SU-DHL-6 (cell line): ENCODE results near the gene COL6A2.

Experiments used
- H2AFZ ChIP-seq: fragments of 200-600 bp; sonication (generic); 2 replicates; pipeline ENCODE4 v1.6.1; 2014; ENCODE audit warnings: low read depth, mild to moderate bottlenecking, moderate library complexity, mixed read lengths, antibody characterized with exemption, low read length; ENCODE audit not compliant: severe bottlenecking
- H3F3A ChIP-seq: fragments of 200-600 bp; shearing (Covaris generic); 2 replicates; pipeline ENCODE4 v1.6.0; 2016; ENCODE audit warnings: antibody characterized with exemption, mild to moderate bottlenecking; ENCODE audit not compliant: insufficient read depth
- H3K27ac ChIP-seq: fragments of 200-600 bp; sonication (generic); 2 replicates; pipeline ENCODE4 v1.5.1; 2016; ENCODE audit warnings: low read depth, mild to moderate bottlenecking, low read length, moderate library complexity, mixed read lengths
- H3K27me3 ChIP-seq: fragments of 200-600 bp; sonication (generic), shearing (Covaris generic); 2 replicates; pipeline ENCODE4 v1.6.0; 2014; ENCODE audit warnings: mild to moderate bottlenecking, low read length
- H3K36me3 ChIP-seq: fragments of 200-600 bp; sonication (generic); 2 replicates; pipeline ENCODE4 v1.6.1; 2014; ENCODE audit warnings: mild to moderate bottlenecking, low read length, mixed read lengths
- H3K4me2 ChIP-seq: fragments of 300-600, 200-600 bp; shearing (Covaris generic), sonication (generic); 2 replicates; pipeline ENCODE4 v1.6.0; 2014; ENCODE audit warnings: low read length, low read depth, mild to moderate bottlenecking; ENCODE audit not compliant: poor library complexity, severe bottlenecking
- H3K4me3 ChIP-seq: fragments of 200-600 bp; sonication (generic); 2 replicates; pipeline ENCODE4 v1.5.1; 2014; ENCODE audit warnings: antibody characterized with exemption, low read length, mild to moderate bottlenecking, mixed read lengths; ENCODE audit not compliant: insufficient read depth, poor library complexity, severe bottlenecking
- H3K79me2 ChIP-seq: fragments of 200-600 bp; sonication (generic); 2 replicates; pipeline ENCODE4 v1.6.1; 2014; ENCODE audit warnings: mild to moderate bottlenecking, low read length, moderate library complexity; ENCODE audit not compliant: insufficient read depth
- H3K9ac ChIP-seq: fragments of 200-600 bp; sonication (generic); 2 replicates; pipeline ENCODE4 v1.7.0; 2014; ENCODE audit warnings: mild to moderate bottlenecking, low read length
- H3K9me2 ChIP-seq: fragments of 200-600 bp; sonication (generic); replicated peaks from 2 replicates; pipeline ENCODE4 v1.6.1; 2014; ENCODE audit warnings: low read length; ENCODE audit not compliant: insufficient read depth
- H3K9me3 ChIP-seq: fragments of 200-600 bp; sonication (generic); 2 replicates; pipeline ENCODE4 v1.6.1; 2014; ENCODE audit warnings: low read length, mixed read lengths; ENCODE audit not compliant: insufficient read depth
- H4K20me1 ChIP-seq: fragments of 200-600 bp; sonication (generic); 2 replicates; pipeline ENCODE4 v1.6.1; 2014; ENCODE audit warnings: low read depth, mild to moderate bottlenecking, antibody characterized with exemption, low read length, moderate library complexity, mixed read lengths
- CTCF ChIP-seq: fragments of 200-600 bp; sonication (generic); IDR thresholded peaks from one replicate; pipeline ENCODE4 v1.5.1; 2017; ENCODE audit warnings: antibody characterized with exemption, mild to moderate bottlenecking, low read length, moderate library complexity; ENCODE audit not compliant: insufficient read depth, poor library complexity, severe bottlenecking
- EZH2phosphoT487 ChIP-seq: fragments of 200-600 bp; sonication (generic), shearing (Covaris generic); conservative IDR thresholded peaks from 2 replicates; pipeline ENCODE4 v1.6.1; 2018; ENCODE audit warnings: mild to moderate bottlenecking, antibody characterized with exemption, low read length, moderate library complexity, mixed read lengths

Gene COL6A2

GRCh38 chr21:46111857-46112724 is 14.2 kb downstream of the COL6A2 start:
- Histone ChIP-seq H3K9me2 (no peaks in the 10 kb centered on the region), H3K27ac (no peak overlapping the region), H3K27me3 (no peaks in the 10 kb centered on the region), H3K79me2 (no peaks in the 10 kb centered on the region), H3K4me3 (no peak overlapping the region), H4K20me1 (no peaks in the 10 kb centered on the region), H3F3A (no peaks in the 10 kb centered on the region), H3K9me3 (peaks cover 4% of the 10 kb centered on the region; the same call in 1 of the 2 replicates), H3K4me2 (no peak overlapping the region), H3K9ac (no peak overlapping the region), H3K36me3 (no peaks in the 10 kb centered on the region), H2AFZ (no peak overlapping the region)
- no peak for TF ChIP-seq EZH2phosphoT487
- no peak for TF ChIP-seq CTCF

GRCh38 chr21:46112725-46113215 is 14.9 kb downstream of the COL6A2 start:
- TF ChIP-seq CTCF: no peak
- TF ChIP-seq EZH2phosphoT487: no peak

GRCh38 chr21:46113497-46114176 is 15.7 kb downstream of the COL6A2 start:
- H2AFZ ChIP-seq: no peak overlapping the region

More at GRCh38 chr21:46112725-46113215, 14.9 kb downstream of the COL6A2 start:
- H3K9ac ChIP-seq: no peak overlapping the region
- H3K4me2 ChIP-seq: no peak overlapping the region
- no peaks in the 10 kb centered on the region for H3K9me2 ChIP-seq
- H3F3A ChIP-seq: no peaks in the 10 kb centered on the region
- H3K27ac ChIP-seq: no peak overlapping the region
- no peaks in the 10 kb centered on the region for H4K20me1 ChIP-seq
- no peaks in the 10 kb centered on the region for H3K36me3 ChIP-seq
- no peaks in the 10 kb centered on the region for H3K79me2 ChIP-seq
- H3K9me3 ChIP-seq: peaks cover 4% of the 10 kb centered on the region; the same call in 1 of the 2 replicates
- no peak overlapping the region for H3K4me3 ChIP-seq
- no peak overlapping the region for H2AFZ ChIP-seq
- no peaks in the 10 kb centered on the region for H3K27me3 ChIP-seq

More at GRCh38 chr21:46113497-46114176, 15.7 kb downstream of the COL6A2 start:
- H3K9me2 ChIP-seq: no peaks in the 10 kb centered on the region
- no peaks in the 10 kb centered on the region for H3K79me2 ChIP-seq
- no peak overlapping the region for H3K27ac ChIP-seq
- TF ChIP-seq CTCF: no peak
- no peak for TF ChIP-seq EZH2phosphoT487
- H3F3A ChIP-seq: no peaks in the 10 kb centered on the region
- H3K9ac ChIP-seq: no peak overlapping the region
- no peaks in the 10 kb centered on the region for H3K27me3 ChIP-seq
- no peaks in the 10 kb centered on the region for H3K36me3 ChIP-seq
- no peaks in the 10 kb centered on the region for H3K9me3 ChIP-seq
- H4K20me1 ChIP-seq: no peaks in the 10 kb centered on the region
- no peak overlapping the region for H3K4me2 ChIP-seq
- no peak overlapping the region for H3K4me3 ChIP-seq
